Stimulated activated CD4-positive, alpha-beta T cell treated with anti-CD3 and anti-CD28 coated beads, Interleukin-4, amount 100 ng/mL, for 48 hours (primary cell): ENCODE data around the gene CHTF8.

Experiments used
- DNase-seq, 2 donors: peaks; one replicate each; pipeline ENCODE4 v3.0.0-alpha.2; 2020; ENCODE audit warnings: low read depth in 2 of 2

The CHTF8 gene

GRCh38 chr16:69085032-69085695 is 47.2 kb downstream of the CHTF8 start:
- DNase-seq, result no peak

DNA sequence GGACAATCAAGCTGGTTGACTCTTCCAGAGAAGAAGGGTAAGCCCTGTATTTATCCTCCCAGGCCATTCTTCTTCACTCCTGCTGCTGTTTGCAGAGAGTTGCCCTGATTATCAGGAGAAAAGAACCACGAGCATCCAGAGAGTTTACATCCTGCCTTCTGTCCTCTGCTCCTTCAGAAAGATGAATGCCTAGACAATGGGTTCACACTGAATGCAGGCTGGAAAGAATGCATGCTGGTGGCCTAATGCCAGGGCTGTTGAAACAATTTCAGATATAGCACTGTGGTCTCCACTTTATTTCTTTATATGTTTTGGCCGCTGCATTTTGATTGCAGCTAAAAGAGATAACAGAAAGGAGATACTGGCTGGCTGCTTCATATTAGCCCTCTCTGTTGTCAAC is 48.1 kb downstream of the CHTF8 start:
- no peak for DNase-seq

DNA sequence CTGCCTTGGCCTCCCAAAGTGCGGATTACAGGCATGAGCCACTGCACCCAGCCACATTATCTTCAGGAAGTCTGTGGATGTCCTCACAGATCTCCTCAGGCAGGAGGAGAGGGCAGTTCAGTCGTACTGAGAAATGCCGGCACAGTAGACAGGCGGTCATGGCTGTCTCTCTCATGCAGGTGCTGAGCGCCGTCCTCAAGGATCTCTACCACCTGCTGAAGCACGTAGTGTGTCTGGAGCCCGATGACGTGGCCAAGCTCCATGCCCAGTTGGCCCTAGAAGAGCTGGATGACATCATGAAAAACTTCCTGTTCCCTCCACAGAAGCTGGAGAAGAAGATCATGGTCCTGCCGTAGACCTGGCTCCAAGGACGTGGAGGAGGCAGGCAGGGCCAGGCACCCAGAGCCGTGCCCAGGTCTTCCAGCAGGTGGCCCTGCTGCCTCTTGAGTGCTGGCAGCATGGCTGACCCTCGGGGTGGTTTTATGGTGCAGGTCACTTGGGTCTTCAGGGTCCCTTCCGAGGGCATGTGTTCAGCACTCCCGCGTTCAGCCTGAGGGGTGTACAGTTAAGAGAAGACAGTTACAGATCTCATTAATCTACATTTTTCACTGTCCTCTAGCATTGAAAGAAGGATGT is 49.0 kb downstream of the CHTF8 start:
- no peak for DNase-seq

- DNase-seq, result no peak
These were observed 52.7 kb downstream of the CHTF8 start for GRCh38 chr16:69079697-69080096.

DNA sequence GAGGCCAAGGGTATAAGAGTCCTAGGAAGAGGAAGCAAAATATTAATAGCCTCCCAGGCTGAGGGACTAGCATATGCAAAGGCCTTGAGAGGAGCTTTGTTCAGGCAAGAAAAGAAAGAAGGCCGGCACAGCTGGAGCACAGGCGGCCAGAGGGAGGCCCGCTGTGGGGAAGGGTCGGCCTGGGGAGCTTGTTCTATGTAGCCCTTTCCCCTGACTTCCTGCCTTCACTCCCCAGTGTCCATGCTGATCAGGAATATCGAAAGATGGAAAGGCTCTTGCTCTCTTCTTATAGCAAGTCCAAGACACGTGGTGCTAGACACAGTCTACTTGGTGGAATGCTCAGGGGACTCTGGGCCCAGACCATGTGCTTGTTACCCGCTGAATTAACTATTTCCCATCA is 54.3 kb downstream of the CHTF8 start:
- no peak for DNase-seq

- DNase-seq, result no peak
These were observed 55.1 kb downstream of the CHTF8 start for GRCh38 chr16:69077251-69077650.

DNA sequence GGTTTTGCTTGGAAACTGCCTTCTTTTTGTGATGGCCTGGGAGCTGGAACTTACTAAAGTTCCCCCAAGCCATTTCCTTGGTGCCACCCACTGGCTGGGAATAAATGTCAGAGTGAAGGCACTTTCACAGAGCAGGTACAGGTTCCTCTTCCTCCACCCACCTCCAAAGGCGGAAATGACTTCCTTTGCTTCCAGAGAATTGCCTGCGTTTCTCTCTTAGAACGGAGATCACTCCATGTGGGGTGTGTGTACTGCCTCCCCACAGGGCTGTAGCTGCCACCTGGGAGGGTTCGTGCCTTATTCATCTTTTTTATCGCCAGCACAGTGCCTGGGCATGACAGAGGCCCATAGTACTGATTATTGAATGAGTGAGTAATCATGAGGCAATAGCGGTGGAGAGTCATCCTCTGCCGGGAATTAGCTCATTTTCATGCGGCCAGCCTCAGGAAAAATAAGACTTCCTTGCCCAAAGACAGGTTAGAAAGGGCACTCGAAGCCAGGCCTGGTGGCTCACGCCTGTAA is 59.1 kb downstream of the CHTF8 start:
- DNase-seq, result no peak

DNA sequence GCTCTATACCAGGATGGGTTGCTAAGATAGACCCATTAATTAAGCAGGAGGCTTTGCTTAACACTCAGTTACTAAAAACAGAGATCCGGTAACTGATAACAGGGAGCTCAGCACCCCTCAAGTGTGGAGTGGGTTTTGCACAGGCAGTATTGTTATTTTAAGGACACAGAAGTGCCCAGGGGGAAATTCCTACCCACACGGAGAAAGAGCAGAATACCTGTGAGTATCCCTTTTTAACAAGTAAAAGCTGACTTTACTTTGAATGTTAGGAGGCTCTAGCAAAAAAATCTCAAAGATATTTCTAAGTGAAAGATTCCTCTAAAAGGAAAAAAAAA is 59.8 kb downstream of the CHTF8 start:
- DNase-seq, result no peak

GRCh38 chr16:69071036-69071435 is 61.4 kb downstream of the CHTF8 start:
- DNase-seq, result no peak

DNA sequence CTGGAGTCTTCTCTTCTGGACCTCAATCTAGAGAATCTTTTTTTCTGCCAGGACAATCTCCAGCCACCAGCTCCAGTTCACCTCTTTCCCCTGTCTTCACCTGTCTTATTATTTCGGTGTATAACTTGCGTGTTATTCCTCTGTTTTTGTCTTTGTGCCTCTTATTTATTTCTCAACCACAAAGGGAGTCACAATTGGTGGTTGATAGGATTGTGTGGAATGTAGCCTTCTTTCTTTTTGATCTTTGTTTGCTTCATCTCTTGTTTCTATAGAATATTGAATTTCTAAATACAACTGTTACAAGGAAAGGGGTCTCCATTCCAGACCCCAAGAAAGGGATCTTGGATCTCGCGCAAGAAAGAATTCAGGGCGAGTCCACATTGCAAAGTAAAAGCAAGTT is 62.9 kb downstream of the CHTF8 start:
- no peak for DNase-seq
